ENCODE measurements around the gene FARSB.

- TF ChIP-seq POLR2A (IDR thresholded peaks at IDR 0.05; ENCODE audit: low read depth, low read length) (no peak), POLR2AphosphoS5 (IDR thresholded peaks at IDR 0.05; ENCODE audit: low read depth, low read length) (no peak), TAF1 (IDR thresholded peaks at IDR 0.05; ENCODE audit: borderline replicate concordance, low read depth, low read length) (no peak)
Observed at GRCh38 chr2:222544661-222545060, 111.2 kb downstream of the FARSB start.
